ENCODE results near the gene GSC. TPM values are rescaled to one million over a fixed set of nuclear protein-coding genes. Genes with fewer than 3 reads are reported as not detected.
"Not testable (repeated sequence)": the region's sequence is repeated elsewhere in the genome, so short reads cannot be mapped to it uniquely, and the experiment has no call there.

GSC gene
- total RNA-seq, 1 experiment from 2014 or later = not detected

- not testable (repeated sequence) for H3K27ac ChIP-seq (ENCODE audit: insufficient read length, low read depth, low read length); H2BK12ac ChIP-seq (ENCODE audit: insufficient read length, low read depth, low read length); H3K23me2 ChIP-seq (ENCODE audit: insufficient read length, low read depth, low read length, poor library complexity, severe bottlenecking); H2BK5ac ChIP-seq (ENCODE audit: insufficient read length, low read length); H3K4ac ChIP-seq (ENCODE audit: low read depth, low read length); H3K27me3 ChIP-seq (ENCODE audit: insufficient read depth, low read length); H2AFZ ChIP-seq (ENCODE audit: low read length); H4K91ac ChIP-seq (ENCODE audit: insufficient read length, low read depth, low read length); H4K8ac ChIP-seq (replicated peaks; ENCODE audit: insufficient read length, low read depth, low read length); DNase-seq; H2BK15ac ChIP-seq (ENCODE audit: low read depth, low read length); H2AK5ac ChIP-seq (ENCODE audit: insufficient read length, low read length); H3K36me3 Mint-ChIP-seq (ENCODE audit: insufficient read depth in 1 of 3, low read depth in 3 of 3); H3K79me2 ChIP-seq (ENCODE audit: insufficient read depth, low read length); H3K4me1 ChIP-seq (ENCODE audit: insufficient read depth, low read length); H3K27me3 Mint-ChIP-seq (ENCODE audit: low read depth); H2BK20ac ChIP-seq (ENCODE audit: low read depth, low read length, poor library complexity, severe bottlenecking); H3K27ac Mint-ChIP-seq; H3K9ac ChIP-seq (ENCODE audit: extremely low read depth, insufficient read length, low read length); H3K9me3 ChIP-seq (ENCODE audit: control insufficient read depth, low read depth, low read length); H2BK120ac ChIP-seq (ENCODE audit: low read depth, low read length, poor library complexity, severe bottlenecking); H3T11ph ChIP-seq (ENCODE audit: low read length); H3K4me2 ChIP-seq (ENCODE audit: insufficient read depth, insufficient read length, low read length); H3K14ac ChIP-seq (ENCODE audit: insufficient read depth, low read length); H3K23ac ChIP-seq (ENCODE audit: insufficient read length, low read depth, low read length); H3K56ac ChIP-seq (ENCODE audit: insufficient read length, low read depth, low read length); H3K9me3 Mint-ChIP-seq; H3K18ac ChIP-seq (ENCODE audit: insufficient read length, low read depth, low read length); H4K5ac ChIP-seq (ENCODE audit: insufficient read length, low read depth, low read length); H3K4me3 Mint-ChIP-seq; H3K79me1 ChIP-seq (ENCODE audit: insufficient read depth, low read depth, low read length, poor library complexity, severe bottlenecking); H4K20me1 ChIP-seq (ENCODE audit: control insufficient read depth, insufficient read depth, insufficient read length)
- peaks cover 8 to 15% of the 10 kb centered on the region in 2 experiments for H3K4me1 Mint-ChIP-seq
- WGBS (ENCODE audit: extremely low coverage, insufficient read length, low lambda C conversion rate) = no CpG with 5 or more reads among the region's 8 CpGs
Measured at GRCh38 chr14:94726649-94727048, 43.3 kb downstream of the GSC start.

Measured in H9 (cell line).